Activated CD4-positive, alpha-beta T cell treated with anti-CD3 and anti-CD28 coated beads, Interleukin-2, amount 50 U/mL, for 1 hour (primary cell): ENCODE data around the gene TMEM184A.

Source experiments
- DNase-seq: peaks from one replicate; pipeline ENCODE4 v3.0.0-alpha.2; 2020

The TMEM184A gene

DNA sequence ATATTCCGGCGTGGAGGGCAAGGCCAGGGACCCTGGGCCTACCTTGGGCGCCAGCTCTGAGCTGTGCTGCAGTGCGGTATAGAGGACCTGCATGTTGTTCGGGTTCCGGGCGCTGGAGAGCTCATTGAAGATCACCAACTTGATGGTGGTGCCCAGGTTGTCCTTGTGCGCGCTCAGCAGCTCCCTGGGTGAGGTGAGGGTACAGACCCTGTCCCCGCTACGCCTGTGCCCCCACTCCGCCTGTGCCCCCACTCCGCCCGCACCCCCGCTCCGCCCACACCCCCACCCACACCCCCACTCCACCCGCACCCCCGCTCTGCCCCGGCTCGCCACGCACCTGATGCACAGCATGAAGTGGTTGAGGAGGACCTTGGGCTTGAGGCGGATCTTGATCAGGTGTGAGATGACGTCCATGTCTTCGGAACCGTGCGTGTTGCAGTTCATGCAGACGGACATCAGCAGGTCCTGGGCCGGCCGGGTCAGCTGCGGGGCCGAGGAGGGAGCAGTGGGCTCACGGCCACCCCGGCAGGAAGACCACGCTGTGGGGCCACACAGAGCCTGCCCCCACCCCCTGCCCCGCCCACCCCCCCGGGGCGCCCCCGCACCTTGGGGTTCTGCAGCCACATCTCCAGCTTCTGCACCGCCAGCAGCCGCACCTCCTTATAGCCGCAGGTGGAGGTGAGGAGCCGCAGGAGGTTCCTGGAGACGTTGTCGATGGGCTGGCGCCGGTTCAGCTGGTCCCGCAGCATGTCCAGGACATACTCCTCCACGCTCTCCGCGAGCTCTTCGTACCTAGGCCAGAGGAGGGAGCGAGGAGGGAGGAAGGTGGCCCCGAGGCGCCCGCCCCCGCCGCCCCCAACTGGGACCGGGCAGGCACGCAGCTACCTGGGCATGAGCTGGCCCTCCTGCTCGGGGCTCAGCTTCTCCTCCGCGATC, 57.4 kb downstream of the TMEM184A start:
- no peak for DNase-seq

DNA sequence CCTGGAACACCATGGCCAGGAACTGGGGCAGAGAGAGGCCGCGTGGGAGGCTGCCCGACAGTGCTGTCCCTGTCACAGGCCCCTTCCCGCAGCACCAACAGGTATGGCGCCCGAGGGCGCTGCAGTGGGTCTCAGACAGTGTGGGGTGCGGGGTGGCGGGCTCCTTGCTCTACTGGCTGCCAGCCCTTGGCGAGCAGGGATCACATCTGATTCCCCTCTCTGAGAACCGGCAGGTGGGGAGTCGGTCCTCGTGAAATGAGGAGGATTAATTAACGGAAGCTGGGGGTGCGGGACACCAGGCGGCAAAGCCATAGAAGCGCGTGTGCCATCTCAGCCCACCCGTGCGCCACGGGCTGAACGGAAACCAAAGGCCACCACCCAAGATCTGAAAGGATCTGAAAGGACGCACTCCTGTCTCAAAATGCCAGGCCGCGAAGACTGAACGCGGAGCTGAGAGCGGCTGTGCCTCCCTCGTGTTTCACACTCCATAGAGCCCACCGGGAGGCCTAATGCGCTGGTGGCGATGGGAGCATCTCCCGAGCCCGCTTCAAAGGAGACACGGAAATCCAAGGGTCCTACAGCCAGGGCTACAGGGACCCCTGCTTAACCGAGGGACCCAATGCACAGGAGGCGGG, 58.6 kb downstream of the TMEM184A start:
- no peak for DNase-seq

DNA sequence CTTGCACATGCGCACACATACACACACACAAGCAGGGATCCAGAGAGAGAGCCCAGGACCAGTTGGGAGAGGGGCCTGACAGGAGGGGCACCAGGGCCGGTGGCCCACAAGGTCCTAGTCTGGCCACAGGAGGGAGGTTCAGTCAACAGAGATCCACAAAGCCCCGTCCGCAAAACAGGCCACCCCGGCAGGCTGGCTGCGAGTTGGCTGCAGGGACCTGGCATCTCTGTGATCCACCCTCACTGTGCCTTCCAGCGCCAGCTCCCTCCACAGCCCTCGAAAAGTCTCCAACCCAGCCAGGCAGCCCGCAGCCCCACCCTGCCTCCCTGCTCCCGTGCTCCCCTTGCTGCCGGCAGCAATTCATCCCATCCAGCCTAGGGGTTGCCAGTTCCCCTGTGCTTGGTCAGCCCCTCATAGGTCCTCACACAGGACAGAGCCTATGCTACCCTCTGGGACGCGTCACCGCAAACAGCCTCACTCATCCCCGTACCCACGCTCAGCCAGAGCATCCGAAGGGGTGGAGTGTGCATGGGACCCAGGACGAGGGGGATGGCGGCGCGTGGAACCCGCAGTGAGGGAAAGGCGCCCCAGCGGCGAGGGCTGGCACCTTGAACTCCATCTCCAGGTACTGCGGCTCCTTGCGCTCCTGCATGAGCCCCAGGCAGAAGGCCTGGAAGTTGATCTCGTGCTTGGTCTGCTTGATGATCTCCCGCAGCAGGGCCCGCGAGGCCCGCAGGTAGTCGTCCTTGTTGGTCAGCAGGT, 59.3 kb downstream of the TMEM184A start:
- no peak for DNase-seq

DNA sequence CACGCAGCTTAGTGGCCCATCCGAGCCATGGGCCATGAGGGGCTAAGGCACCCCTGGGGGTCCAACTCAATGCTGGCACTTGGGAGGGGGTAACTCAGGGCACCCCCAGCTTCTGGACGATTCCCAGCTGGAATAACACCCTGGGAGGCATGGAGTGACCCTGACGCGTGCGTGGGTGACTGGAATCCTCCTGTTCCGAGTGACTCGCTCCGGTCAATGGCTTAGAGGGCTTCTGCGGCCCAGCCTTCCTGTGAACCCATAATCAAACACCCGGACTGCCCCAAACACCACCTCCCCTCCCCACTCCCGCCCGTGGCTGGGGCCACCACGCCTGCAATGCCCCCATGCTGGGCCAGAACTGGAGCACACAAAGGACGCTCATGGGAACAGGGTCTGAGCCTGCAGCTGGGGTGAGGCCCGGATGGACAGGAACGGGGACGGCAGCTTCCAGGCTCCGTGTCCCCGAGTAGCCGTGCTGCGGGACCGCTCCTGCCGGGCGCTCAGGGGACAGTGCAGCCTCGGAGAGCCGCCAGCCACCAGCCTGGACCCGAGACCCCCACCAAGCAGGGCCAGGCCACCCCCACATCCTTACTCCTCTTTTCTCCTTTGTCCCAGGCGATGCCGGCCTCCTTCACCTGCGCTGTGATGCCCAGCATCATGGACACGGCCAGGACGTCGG, 60.3 kb downstream of the TMEM184A start:
- DNase-seq, result no peak

DNA sequence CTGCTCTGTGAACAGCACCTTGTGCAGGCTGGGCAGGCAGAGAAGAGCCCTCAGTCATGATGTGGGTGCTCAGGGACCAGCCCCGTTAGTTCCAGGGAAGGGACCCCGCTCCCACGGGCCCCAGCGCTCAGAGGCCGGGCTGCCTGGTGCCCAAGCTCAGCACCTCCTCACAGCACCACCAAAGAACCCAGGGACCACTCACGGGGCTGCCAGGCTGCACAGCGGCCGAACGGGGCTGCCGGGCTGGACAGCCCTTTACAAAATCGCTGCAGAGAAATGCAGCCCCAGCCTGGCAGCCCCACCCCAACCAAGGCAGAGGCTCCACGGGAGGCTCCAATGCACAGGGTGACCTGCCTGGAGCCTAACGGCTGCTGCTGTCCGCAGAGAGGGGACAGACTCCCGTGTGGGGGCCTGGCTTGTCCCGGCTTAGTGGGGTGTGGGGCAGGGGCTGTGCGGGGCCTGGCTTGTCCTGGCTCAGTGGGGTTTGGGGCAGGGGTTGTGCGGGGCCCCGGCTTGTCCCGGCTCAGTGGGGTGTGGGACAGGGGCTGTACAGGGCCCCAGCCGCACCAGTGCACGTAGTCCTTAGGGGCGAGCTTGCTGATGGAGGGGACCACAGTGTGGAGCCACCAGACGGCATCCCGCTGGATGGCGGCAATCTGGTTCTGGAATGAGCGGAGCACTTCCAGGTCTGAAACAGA, 61.0 kb downstream of the TMEM184A start:
- DNase-seq, result no peak

DNA sequence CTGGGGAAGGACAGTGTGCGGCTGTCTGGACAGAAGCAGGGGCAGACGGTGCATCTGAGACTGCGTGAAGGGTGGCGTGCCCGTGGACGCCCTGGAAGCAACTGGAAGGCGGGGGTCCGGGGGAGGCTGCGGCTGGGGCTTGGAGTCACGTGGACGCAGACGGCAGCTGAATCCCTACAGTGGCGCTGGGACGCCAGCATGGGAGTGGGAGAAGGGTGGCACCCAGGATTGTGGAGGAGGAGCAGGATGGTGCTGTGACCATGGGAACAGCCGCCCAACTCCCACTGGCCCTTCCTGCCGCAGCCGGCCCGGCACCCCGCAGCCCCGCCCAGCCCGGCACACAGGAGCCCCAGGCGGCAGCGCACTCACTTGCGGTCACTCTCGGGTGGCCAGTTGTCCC, 61.6 kb downstream of the TMEM184A start:
- DNase-seq, result no peak

DNA sequence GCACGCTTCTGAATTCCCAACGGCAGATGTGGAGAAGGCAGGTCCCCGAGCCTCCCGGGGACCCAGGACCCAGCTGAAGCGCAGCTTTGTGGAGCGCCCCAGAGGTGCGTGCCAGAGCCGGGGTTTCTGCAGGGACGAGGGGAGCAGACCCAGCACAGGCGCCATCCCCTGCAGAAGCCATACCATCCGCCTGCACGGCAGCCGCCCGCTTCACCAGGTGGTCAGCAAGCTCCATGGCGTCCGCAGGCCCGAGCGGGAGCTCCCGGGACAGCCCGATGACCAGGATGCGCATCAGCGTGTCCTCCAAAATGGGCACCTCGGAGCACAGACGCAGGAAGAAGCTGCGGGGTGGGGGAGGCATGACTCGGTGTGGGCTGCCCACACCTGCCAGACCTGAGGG, 62.4 kb downstream of the TMEM184A start:
- DNase-seq, result no peak

DNA sequence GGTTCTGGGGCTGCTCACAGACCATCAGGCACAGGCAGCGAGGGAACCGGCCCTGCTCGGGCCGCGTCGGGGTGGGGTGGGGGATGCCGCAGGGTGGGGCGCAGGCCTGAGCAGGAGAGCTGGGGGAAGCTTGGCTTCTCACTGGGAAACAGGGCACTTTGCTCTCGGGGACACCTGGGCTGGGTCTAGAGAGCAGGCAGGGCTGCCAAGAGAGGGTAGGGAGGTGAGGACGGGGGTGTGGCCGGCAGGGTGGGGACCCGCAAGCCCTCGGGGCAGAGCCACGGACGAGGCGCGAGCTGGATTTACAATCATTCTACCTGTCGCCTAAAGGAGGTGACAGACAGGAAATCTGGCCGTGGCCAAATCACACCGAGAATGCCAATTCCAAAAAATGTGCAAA, 62.9 kb downstream of the TMEM184A start:
- no peak for DNase-seq

DNA sequence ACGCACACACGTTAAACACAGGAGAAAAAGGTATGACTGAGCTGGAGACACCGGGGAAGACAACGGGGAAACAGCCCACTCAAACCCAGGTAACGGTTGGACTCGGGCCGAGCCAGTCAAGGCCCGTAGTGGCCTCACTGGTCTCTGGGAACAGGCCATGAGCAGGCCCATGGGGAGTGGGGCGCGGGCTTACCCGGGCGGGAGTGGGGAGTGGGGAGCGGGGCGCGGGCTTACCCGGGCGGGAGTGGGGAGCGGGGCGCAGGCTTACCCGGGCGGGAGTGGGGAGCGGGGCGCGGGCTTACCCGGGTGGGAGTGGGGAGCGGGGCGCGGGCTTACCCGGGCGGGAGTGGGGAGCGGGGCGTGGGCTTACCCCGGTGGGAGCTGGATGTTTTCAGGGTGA, 63.4 kb downstream of the TMEM184A start:
- DNase-seq, result no peak
